ENCODE data around the gene TENM3. TPM values are rescaled to one million over a fixed set of nuclear protein-coding genes. Genes with fewer than 3 reads are reported as not detected.

The TENM3 gene
- total and polyA plus RNA-seq, 2 donors, result 2.8 to 26.6 TPM

DNA sequence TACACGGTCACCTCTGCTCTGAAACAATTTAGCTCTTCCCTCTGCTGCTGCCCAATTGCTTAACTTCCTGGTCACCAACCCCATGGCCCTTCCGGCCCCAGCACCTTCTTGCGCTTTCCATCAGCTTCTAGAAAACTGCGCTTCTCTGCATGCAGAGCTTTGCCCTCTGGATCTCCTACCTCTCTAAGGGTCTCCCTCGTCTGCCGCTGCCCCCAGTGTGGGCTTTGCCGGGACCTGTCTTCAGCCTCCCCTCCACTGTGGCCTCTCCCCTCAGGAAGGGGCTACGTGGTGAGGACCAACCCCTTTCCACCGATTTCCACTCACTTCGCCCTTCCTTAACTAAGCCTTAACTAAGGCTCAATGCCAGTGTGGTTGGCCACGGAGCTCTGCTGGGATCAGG is 579.4 kb downstream of the TENM3 start:
- DNase-seq (ENCODE audit: extremely low spot score), result no peak
- WGBS, result 89% methylated on average over 11 of the region's 11 CpGs
- no peaks in the 10 kb centered on the region for H3K36me3 ChIP-seq (ENCODE audit: insufficient read depth)
- no peak overlapping the region for H3K4me3 ChIP-seq (ENCODE audit: low read depth, low read length)
- H3K27ac ChIP-seq (ENCODE audit: low read depth), result no peak overlapping the region
- no peaks in the 10 kb centered on the region for H3K4me1 ChIP-seq (ENCODE audit: insufficient read depth)

DNA sequence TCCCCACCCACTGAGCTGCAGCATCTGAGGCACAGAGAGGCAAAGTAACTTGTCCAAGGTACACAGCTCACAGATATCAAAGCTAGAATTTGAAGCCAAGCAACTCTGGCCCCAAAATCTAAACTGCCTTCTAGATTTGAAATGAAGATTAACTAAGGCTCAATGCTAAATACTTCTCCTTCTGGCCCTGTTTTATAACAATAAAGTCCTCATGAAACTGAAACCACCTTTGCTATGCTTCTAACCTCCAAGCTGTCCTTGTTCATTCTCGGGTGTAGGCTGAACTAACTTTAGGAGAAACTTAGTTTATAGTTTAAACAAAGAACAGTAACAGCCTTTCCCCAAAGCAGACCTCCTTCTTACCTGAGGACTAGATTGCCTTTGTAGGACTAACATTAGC is 580.4 kb downstream of the TENM3 start:
- no peak for DNase-seq (ENCODE audit: extremely low spot score)
- 74% methylated on average over 1 of the region's 1 CpG for WGBS
- Histone ChIP-seq H3K27ac (ENCODE audit: low read depth) (no peak overlapping the region), H3K4me3 (ENCODE audit: low read depth, low read length) (no peak overlapping the region), H3K4me1 (ENCODE audit: insufficient read depth) (no peaks in the 10 kb centered on the region), H3K36me3 (ENCODE audit: insufficient read depth) (no peaks in the 10 kb centered on the region)

DNA sequence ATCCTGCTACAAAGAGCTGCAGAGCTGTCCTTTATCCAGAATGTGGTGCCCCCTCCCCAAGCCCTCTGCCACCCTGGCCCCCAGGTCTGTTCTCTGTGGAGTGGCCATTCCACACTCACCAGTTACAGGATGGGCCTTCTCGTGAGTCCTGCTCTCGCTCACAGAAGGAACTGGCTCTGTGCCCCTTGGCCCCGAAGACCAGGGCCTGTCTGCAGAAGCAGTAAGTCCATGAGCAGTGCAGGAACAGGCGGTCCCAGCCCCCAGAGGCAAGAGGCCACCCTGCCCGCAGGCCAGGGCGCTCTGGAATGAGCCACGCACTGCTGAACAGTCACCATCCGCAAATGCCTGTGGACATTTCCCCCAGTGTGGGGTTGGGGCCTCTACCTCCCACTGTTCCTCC is 581.8 kb downstream of the TENM3 start:
- no peaks in the 10 kb centered on the region for H3K36me3 ChIP-seq (ENCODE audit: insufficient read depth)
- H3K4me3 ChIP-seq (ENCODE audit: low read depth, low read length), result no peak overlapping the region
- WGBS, result 84% methylated on average over 8 of the region's 8 CpGs
- no peak overlapping the region for H3K27ac ChIP-seq (ENCODE audit: low read depth)
- DNase-seq (ENCODE audit: extremely low spot score), result no peak
- H3K4me1 ChIP-seq (ENCODE audit: insufficient read depth), result no peaks in the 10 kb centered on the region

DNA sequence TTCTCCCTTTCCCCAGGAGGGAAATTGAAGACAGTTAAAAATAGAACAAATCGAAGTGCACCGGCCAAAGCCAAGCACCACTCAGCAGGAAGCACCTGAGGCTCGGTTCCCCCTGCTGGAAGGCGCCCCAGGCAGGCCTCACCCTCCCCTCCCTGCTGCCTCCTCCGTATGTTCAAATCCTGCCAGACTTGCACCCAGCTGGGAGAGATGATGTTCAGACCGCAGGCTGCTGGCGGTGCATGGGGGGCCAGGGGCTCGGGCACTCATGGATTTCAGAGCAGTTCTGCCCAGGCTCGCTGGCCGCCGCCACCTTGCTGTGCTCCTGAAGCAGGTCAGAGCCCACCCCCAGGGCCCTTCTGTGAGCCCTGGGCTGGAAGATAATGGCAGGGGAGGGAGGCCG is 582.6 kb downstream of the TENM3 start:
- no peaks in the 10 kb centered on the region for H3K4me1 ChIP-seq (ENCODE audit: insufficient read depth)
- H3K27ac ChIP-seq (ENCODE audit: low read depth), result no peak overlapping the region
- H3K4me3 ChIP-seq (ENCODE audit: low read depth, low read length), result no peak overlapping the region
- WGBS, result 77% methylated on average over 12 of the region's 12 CpGs
- no peak for DNase-seq (ENCODE audit: extremely low spot score)
- H3K36me3 ChIP-seq (ENCODE audit: insufficient read depth), result no peaks in the 10 kb centered on the region

DNA sequence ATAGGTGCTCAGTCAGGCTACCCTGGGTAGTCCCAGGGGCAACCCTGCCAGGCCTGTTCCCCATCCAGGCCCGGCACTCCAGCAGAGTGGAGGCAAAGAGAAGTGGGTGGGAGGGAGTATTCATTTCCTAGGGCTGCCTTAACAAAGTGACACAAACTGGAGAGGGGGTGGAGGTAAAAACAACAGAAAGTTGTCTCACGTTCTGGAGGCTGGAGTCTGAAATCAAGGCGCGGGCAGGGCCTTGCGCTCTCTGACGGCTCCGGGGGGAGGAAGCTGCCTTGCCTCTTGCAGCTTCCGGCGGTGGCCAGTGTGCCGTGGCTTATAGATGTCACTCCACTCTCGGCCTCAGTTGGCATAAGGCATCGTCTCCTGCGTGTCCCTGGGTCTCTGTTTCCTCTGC is 583.2 kb downstream of the TENM3 start:
- 78% methylated on average over 13 of the region's 13 CpGs for WGBS
- Histone ChIP-seq H3K4me3 (ENCODE audit: low read depth, low read length) (no peak overlapping the region), H3K27ac (ENCODE audit: low read depth) (no peak overlapping the region), H3K4me1 (ENCODE audit: insufficient read depth) (no peaks in the 10 kb centered on the region), H3K36me3 (ENCODE audit: insufficient read depth) (no peaks in the 10 kb centered on the region)
- DNase-seq (ENCODE audit: extremely low spot score), result no peak

DNA sequence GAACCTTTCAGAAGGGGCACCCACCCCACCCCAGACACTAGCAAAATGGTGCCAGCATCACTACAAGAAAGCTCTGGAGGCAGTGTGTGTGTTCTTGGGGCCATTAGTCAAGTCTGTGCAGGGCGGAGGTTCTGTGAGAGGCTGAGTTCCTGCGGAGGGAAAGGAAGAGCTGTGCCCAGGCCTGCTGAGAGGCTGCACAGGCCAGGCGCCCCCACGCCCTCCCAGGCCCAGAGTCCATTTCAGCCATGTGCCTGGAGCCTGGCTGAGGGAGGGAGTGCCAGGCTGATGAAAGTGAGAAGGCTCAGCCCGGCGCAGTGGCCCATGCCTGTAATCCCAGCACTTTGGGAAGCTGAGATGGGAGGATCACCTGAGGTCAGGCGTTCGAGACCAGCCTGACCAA is 584.0 kb downstream of the TENM3 start:
- 91% methylated on average over 8 of the region's 8 CpGs for WGBS
- no peak overlapping the region for H3K27ac ChIP-seq (ENCODE audit: low read depth)
- no peak overlapping the region for H3K4me3 ChIP-seq (ENCODE audit: low read depth, low read length)
- no peak for DNase-seq (ENCODE audit: extremely low spot score)
- no peaks in the 10 kb centered on the region for H3K36me3 ChIP-seq (ENCODE audit: insufficient read depth)
- H3K4me1 ChIP-seq (ENCODE audit: insufficient read depth), result no peaks in the 10 kb centered on the region

DNA sequence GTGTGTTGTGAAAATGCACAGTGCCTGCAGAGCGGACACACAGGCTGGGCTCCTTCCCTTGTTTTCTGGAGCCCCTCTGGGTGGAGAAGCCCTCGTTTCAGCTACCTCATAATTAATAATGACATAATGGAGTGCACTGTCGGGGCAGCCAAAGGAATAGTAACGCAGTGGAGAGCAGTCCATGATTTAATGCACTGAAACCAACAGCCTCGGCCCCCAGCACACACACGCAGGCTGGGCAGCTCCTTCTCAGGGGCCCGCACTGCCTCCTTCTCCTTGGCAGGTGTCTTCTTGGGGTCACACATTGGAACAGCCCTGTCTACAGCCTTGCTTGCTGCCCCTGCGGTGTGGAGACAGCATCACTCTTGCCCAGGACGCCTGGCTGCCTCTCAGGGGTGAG is 584.8 kb downstream of the TENM3 start:
- Histone ChIP-seq H3K27ac (ENCODE audit: low read depth) (no peak overlapping the region), H3K4me1 (ENCODE audit: insufficient read depth) (no peaks in the 10 kb centered on the region), H3K36me3 (ENCODE audit: insufficient read depth) (no peaks in the 10 kb centered on the region), H3K4me3 (ENCODE audit: low read depth, low read length) (no peak overlapping the region)
- DNase-seq (ENCODE audit: extremely low spot score), result no peak
- 90% methylated on average over 9 of the region's 9 CpGs for WGBS

DNA sequence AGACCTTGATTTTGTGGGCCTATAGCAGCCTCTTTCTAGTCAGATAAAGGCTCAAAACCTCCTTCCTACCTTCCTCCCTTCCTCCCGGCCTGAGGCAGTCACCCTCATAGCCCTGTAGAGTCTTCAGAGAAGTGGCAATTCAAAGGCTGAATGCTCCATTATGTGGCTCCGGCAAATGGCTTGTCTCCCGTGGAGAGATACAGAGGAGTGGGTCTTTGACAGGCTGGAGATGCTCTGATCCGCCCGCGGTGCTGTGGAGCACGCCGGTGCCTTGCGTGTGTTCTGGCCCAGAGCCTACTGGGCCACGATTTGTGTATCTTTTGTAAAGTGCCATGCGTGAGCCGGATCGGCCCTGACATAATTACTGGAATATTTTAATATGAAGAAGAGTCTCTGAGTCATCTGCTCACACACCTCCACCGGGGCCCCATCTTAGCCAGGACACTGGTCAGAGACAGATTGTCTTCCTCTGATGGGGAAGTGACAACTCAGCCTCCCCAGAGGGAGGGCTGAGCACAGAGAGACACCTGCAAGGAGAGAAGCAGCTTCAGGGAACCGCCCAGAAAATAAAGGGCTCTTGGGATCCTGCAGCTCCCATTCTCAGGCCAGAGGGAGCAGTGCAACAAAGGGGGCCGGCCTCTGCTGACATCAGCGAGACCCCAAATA is 585.3 kb downstream of the TENM3 start:
- Histone ChIP-seq H3K36me3 (ENCODE audit: insufficient read depth) (no peaks in the 10 kb centered on the region), H3K4me3 (ENCODE audit: low read depth, low read length) (no peak overlapping the region), H3K4me1 (ENCODE audit: insufficient read depth) (no peaks in the 10 kb centered on the region), H3K27ac (ENCODE audit: low read depth) (no peak overlapping the region)
- DNase-seq (ENCODE audit: extremely low spot score), result no peak
- whole genome bisulfite sequencing, result 67% methylated on average over 17 of the region's 17 CpGs

DNA sequence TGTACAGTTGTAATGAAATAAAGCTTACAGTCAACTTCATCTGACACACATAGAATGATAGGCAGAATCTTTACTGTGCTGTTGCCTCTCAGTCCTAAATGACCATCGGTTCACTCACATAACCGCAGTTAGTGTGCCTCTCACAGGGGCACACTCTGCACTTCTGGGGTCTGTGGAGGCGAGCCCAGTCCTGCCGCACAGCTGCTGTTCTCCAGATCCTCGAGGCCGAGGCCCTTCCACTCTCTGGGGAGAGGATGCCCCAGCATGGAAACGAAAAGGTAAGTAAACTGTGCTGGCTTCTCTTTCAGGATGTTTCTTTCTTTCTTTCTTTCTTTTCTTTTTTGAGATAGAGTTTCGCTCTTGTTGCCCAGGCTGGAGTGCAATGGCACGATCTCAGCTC is 586.0 kb downstream of the TENM3 start:
- Histone ChIP-seq H3K27ac (ENCODE audit: low read depth) (no peak overlapping the region), H3K4me3 (ENCODE audit: low read depth, low read length) (no peak overlapping the region), H3K36me3 (ENCODE audit: insufficient read depth) (no peaks in the 10 kb centered on the region), H3K4me1 (ENCODE audit: insufficient read depth) (no peaks in the 10 kb centered on the region)
- no peak for DNase-seq (ENCODE audit: extremely low spot score)
- 90% methylated on average over 9 of the region's 9 CpGs for WGBS

DNA sequence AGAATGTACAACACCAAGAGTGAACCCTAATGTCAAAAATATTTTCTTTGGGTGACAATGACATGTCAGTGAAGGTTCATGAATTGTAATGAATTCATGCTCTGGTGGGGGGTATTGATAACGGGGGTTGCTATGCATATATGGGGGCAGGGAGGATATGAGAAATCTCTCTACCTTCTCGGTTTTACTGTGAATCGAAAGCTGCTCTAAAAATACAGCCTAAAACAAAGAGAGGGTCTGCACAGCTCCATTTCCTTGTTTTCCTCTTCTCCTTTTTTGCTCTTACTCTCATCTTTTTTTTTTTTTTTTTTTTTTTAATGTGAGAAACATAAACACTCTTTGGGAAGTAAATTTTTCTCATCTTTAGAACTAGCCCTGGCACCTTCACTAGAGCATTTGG is 588.2 kb downstream of the TENM3 start:
- no peak overlapping the region for H3K4me3 ChIP-seq (ENCODE audit: low read depth, low read length)
- H3K4me1 ChIP-seq (ENCODE audit: insufficient read depth), result no peaks in the 10 kb centered on the region
- no peak overlapping the region for H3K27ac ChIP-seq (ENCODE audit: low read depth)
- 74% methylated on average over 3 of the region's 3 CpGs for WGBS
- no peak for DNase-seq (ENCODE audit: extremely low spot score)
- H3K36me3 ChIP-seq (ENCODE audit: insufficient read depth), result no peaks in the 10 kb centered on the region

DNA sequence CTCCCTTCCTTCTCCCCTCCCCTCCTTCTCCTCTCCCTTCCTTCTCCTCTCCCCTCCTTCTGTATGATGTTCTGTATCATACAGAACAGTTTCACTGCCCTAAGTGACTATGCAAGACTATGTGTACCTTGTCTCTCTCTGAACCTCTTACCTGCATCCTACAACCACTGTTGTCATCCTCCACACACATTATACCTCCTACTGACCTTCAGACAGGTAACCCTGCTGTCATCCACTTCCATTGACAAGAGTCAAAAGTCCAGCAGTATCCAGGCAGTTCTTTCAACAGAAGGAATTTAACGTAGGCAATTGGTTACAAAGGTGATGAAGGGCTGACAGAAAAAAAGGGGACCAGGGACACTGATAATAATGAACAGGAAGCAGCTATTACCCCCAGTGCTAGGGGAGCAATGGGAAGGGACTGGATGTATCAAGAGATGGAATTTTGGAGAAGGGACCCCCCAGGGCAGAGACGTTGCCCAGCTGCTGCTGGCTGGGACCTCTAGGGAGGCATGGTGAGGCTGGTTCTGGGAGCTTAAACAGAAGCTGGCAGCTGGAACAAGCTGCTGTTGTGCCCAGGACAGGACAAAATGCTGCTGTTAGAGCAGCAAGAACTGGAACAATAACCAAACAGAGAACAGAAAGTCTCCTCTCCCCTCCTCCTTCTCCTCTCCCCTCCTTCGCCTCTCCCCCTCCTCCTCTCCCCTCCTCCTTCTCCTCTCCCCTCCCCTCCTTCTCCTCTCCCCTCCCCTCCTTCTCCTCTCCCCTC is 589.3 kb downstream of the TENM3 start:
- H3K36me3 ChIP-seq (ENCODE audit: insufficient read depth), result no peaks in the 10 kb centered on the region
- 62% methylated on average over 3 of the region's 3 CpGs for WGBS
- no peak for DNase-seq (ENCODE audit: extremely low spot score)

DNA sequence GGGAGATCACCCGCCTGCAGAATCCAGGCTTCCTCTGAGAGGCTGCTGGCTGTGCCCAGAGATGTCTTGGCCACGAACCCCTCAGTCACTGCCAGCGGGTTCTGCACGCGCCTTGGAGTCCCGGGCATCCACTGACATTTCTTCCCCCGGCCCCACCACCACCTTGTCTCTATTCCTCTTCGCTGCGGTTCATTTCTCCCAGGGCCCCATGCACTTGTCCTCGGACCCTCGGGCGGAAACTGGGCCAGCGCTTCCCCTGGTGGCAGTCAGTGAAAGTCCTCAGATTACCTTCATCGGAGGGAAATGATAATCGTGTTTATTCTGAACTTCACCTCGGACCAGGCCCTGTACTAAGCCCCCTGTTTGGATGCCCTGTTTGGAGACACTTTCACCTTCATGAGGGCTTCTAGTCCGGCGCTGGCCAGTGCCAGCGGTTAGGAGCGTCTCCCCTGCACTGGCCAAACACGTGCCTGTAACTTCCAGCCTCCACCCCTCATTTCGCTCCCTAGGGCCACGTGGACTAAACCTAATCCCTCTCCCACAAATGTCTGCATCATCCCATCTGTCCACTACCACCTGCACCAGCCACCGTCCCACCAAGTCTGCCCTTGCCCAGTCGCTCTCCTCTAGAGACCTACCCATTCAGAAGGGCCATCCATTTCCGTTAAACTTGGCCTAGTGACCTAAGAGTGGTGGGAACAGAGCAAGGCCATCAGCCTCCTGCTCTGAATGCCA is 592.0 kb downstream of the TENM3 start:
- no peak for DNase-seq (ENCODE audit: extremely low spot score)
- Histone ChIP-seq H3K27ac (ENCODE audit: low read depth) (no peak overlapping the region), H3K36me3 (ENCODE audit: insufficient read depth) (no peaks in the 10 kb centered on the region), H3K4me1 (ENCODE audit: insufficient read depth) (no peaks in the 10 kb centered on the region), H3K4me3 (ENCODE audit: low read depth, low read length) (no peak overlapping the region)
- WGBS, result 79% methylated on average over 26 of the region's 26 CpGs

More for the DNA sequence above, 589.3 kb downstream of the TENM3 start:
- H3K4me3 ChIP-seq (ENCODE audit: low read depth, low read length), result no peak overlapping the region
- no peak overlapping the region for H3K27ac ChIP-seq (ENCODE audit: low read depth)
- H3K4me1 ChIP-seq (ENCODE audit: insufficient read depth), result no peaks in the 10 kb centered on the region

DNA sequence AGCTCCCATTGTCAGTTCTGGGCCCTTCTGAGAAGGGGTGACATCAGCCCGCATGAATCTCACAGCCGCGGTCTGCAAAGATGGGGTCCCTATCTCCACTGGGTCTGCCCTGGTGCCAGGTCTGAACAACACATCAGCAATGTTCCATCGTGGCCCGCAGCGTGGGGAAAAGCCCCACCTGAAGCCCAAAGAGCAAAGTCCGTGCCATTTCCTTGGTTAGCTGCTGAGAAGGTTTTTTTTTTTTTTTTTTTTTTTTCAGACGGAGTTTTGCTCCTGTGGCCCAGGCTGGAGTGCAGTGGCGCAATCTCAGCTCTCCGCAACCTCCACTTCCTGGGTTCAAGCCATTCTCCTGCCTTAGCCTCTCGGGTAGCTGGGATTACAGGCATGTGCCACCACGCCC is 594.6 kb downstream of the TENM3 start:
- no peaks in the 10 kb centered on the region for H3K36me3 ChIP-seq (ENCODE audit: insufficient read depth)
- 92% methylated on average over 12 of the region's 12 CpGs for WGBS
- DNase-seq (ENCODE audit: extremely low spot score), result no peak
- no peaks in the 10 kb centered on the region for H3K4me1 ChIP-seq (ENCODE audit: insufficient read depth)
- no peak overlapping the region for H3K4me3 ChIP-seq (ENCODE audit: low read depth, low read length)
- no peak overlapping the region for H3K27ac ChIP-seq (ENCODE audit: low read depth)

DNA sequence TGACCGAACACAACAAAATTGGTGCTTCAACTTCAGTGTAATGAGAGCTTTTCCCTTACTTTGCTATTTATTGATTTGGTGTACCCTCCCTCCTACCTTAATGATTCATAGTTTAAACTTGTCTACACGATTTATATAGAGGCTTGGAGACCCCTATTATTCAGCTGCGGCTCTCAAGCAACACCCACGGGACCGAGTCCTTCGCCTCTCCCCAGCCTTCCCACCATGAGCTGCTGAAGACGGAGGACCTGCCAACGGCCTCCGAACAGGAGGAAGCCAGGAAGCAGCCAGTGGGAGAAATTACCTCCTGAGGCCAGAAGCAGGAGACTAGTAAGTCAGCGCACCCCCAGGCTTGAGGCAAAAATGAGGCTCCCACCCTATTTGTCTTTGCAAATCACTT is 595.3 kb downstream of the TENM3 start:
- DNase-seq (ENCODE audit: extremely low spot score), result no peak
- Histone ChIP-seq H3K27ac (ENCODE audit: low read depth) (no peak overlapping the region), H3K4me1 (ENCODE audit: insufficient read depth) (no peaks in the 10 kb centered on the region), H3K4me3 (ENCODE audit: low read depth, low read length) (no peak overlapping the region), H3K36me3 (ENCODE audit: insufficient read depth) (no peaks in the 10 kb centered on the region)
- 86% methylated on average over 10 of the region's 10 CpGs for WGBS

Measured in urinary bladder (tissue), 4 donors.